GM03348 (cell line): ENCODE measurements around the gene FGF18.

Source experiments
- DNase-seq: peaks from one replicate; pipeline ENCODE4 v3.0.0; 2012; ENCODE audit warnings: low spot score

FGF18 gene

GRCh38 chr5:171422902-171423663 is 3.6 kb downstream of the FGF18 start:
- DNase-seq = no peak

- DNase-seq = no peak
These were observed 5.3 kb downstream of the FGF18 start for GRCh38 chr5:171424726-171425125.

GRCh38 chr5:171425596-171426244 is 6.3 kb downstream of the FGF18 start:
- DNase-seq = no peak

- no peak for DNase-seq
These were observed 6.8 kb downstream of the FGF18 start for GRCh38 chr5:171426266-171426665.

GRCh38 chr5:171426680-171427079 is 7.2 kb downstream of the FGF18 start:
- no peak for DNase-seq

- no peak for DNase-seq
These were observed 8.1 kb downstream of the FGF18 start for GRCh38 chr5:171427318-171428167.

GRCh38 chr5:171428168-171428696 is 8.8 kb downstream of the FGF18 start:
- no peak for DNase-seq

- DNase-seq = no peak
These were observed 9.5 kb downstream of the FGF18 start for GRCh38 chr5:171428809-171429542.

GRCh38 chr5:171429543-171429910 is 10.1 kb downstream of the FGF18 start:
- no peak for DNase-seq

GRCh38 chr5:171431251-171431777 is 11.9 kb downstream of the FGF18 start:
- no peak for DNase-seq

GRCh38 chr5:171432076-171432475 is 12.6 kb downstream of the FGF18 start:
- DNase-seq = no peak

- no peak for DNase-seq
These were observed 13.3 kb downstream of the FGF18 start for GRCh38 chr5:171432583-171433351.

- DNase-seq = no peak
These were observed 13.9 kb downstream of the FGF18 start for GRCh38 chr5:171433352-171433698.

GRCh38 chr5:171433982-171434676 is 14.7 kb downstream of the FGF18 start:
- DNase-seq = no peak

GRCh38 chr5:171434874-171435273 is 15.4 kb downstream of the FGF18 start:
- DNase-seq = no peak

- no peak for DNase-seq
These were observed 16.5 kb downstream of the FGF18 start for GRCh38 chr5:171435908-171436307.

GRCh38 chr5:171436804-171437285 is 17.4 kb downstream of the FGF18 start:
- no peak for DNase-seq

- DNase-seq = no peak
These were observed 17.9 kb downstream of the FGF18 start for GRCh38 chr5:171437286-171437821.

- DNase-seq = no peak
These were observed 19.3 kb downstream of the FGF18 start for GRCh38 chr5:171438738-171439137.

GRCh38 chr5:171441246-171441791 is 21.9 kb downstream of the FGF18 start:
- DNase-seq = no peak
